Neuronal stem cell (in vitro differentiated cells): ENCODE results near the gene IFITM1.
"Not testable (repeated sequence)": the region's sequence is repeated elsewhere in the genome, so short reads cannot be mapped to it uniquely, and the experiment has no call there.

Experiments
- DNase-seq: peaks from one replicate; pipeline ENCODE4 v3.0.0-alpha.2; 2013; ENCODE audit warnings: low spot score
- H2AFZ ChIP-seq: one replicate; pipeline ENCODE4 v1.6.1; 2013; ENCODE audit warnings: mild to moderate bottlenecking, low read length, inconsistent platforms
- H2AK5ac ChIP-seq: 2 replicates; pipeline ENCODE4 v1.6.1; 2013; ENCODE audit warnings: low read depth, mild to moderate bottlenecking, inconsistent platforms, low read length, moderate library complexity, mixed read lengths
- H2BK120ac ChIP-seq: 2 replicates; pipeline ENCODE4 v1.6.1; 2013; ENCODE audit warnings: low read depth, mild to moderate bottlenecking, inconsistent platforms, low read length, moderate library complexity, mixed read lengths
- H2BK12ac ChIP-seq: one replicate; pipeline ENCODE4 v1.6.1; 2013; ENCODE audit warnings: low read length, inconsistent platforms
- H2BK15ac ChIP-seq: 2 replicates; pipeline ENCODE4 v1.6.1; 2013; ENCODE audit warnings: mild to moderate bottlenecking, low read length, inconsistent platforms, mixed read lengths
- H2BK5ac ChIP-seq: one replicate; pipeline ENCODE4 v1.6.1; 2013; ENCODE audit warnings: inconsistent platforms, mild to moderate bottlenecking, low read length, moderate library complexity
- H3K14ac ChIP-seq: one replicate; pipeline ENCODE4 v1.6.1; 2013; ENCODE audit warnings: low read length, inconsistent platforms
- H3K18ac ChIP-seq: 2 replicates; pipeline ENCODE4 v1.6.1; 2013; ENCODE audit warnings: low read length, inconsistent platforms
- H3K23ac ChIP-seq: 2 replicates; pipeline ENCODE4 v1.6.1; 2013; ENCODE audit warnings: low read depth, mild to moderate bottlenecking, mixed read lengths, low read length, inconsistent platforms; ENCODE audit not compliant: poor library complexity
- H3K27ac ChIP-seq: replicated peaks from 3 replicates; pipeline ENCODE4 v1.5.1; 2013; ENCODE audit warnings: low read length, inconsistent platforms
- H3K27me3 ChIP-seq, 3 experiments: 2 replicates each; pipeline ENCODE4 v1.6.1; 2013; ENCODE audit warnings: low read length in 3 of 3, mild to moderate bottlenecking in 2 of 3, inconsistent platforms in 1 of 3, low read depth in 1 of 3, mixed read lengths in 1 of 3, moderate library complexity in 1 of 3; ENCODE audit not compliant: control insufficient read depth in 3 of 3, insufficient read depth in 3 of 3
- H3K36me3 ChIP-seq, 2 donors: replicated peaks in 1 of 2; 2 replicates each; pipeline ENCODE4 v1.6.1; 2013; ENCODE audit warnings: low read length in 2 of 2; ENCODE audit not compliant: control insufficient read depth in 2 of 2, insufficient read depth in 2 of 2
- H3K4ac ChIP-seq: 2 replicates; pipeline ENCODE4 v1.6.1; 2013; ENCODE audit warnings: inconsistent platforms, mild to moderate bottlenecking, low read length, moderate library complexity
- H3K4me1 ChIP-seq, 2 donors: 1 replicate in 1 of 2; 2 replicates in 1 of 2; pipeline ENCODE4 v1.6.1; 2013; ENCODE audit warnings: low read length in 2 of 2, low read depth in 1 of 2; ENCODE audit not compliant: control insufficient read depth in 2 of 2, insufficient read depth in 1 of 2
- H3K4me2 ChIP-seq: one replicate; pipeline ENCODE4 v1.6.1; 2013; ENCODE audit warnings: mild to moderate bottlenecking, low read length, inconsistent platforms; ENCODE audit not compliant: insufficient read depth, poor library complexity, severe bottlenecking
- H3K4me3 ChIP-seq, 2 donors: 2 replicates each; pipeline ENCODE4 v1.5.1; 2013; ENCODE audit warnings: low read length in 2 of 2, mild to moderate bottlenecking in 2 of 2, inconsistent platforms in 1 of 2, moderate library complexity in 1 of 2
- H3K79me1 ChIP-seq: one replicate; pipeline ENCODE4 v1.6.1; 2013; ENCODE audit warnings: low read depth, mild to moderate bottlenecking, inconsistent platforms, low read length, moderate library complexity
- H3K9ac ChIP-seq: one replicate; pipeline ENCODE4 v1.6.1; 2013; ENCODE audit warnings: mild to moderate bottlenecking, low read depth, low read length, inconsistent platforms; ENCODE audit not compliant: poor library complexity
- H3K9me3 ChIP-seq, 2 donors: replicated peaks in 1 of 2; 2 replicates each; pipeline versions ENCODE3 to v1.6.1; 2013; ENCODE audit warnings: low read length in 2 of 2, mild to moderate bottlenecking in 2 of 2, inconsistent platforms in 1 of 2, low read depth in 1 of 2, mixed read lengths in 1 of 2, moderate library complexity in 1 of 2; ENCODE audit not compliant: control insufficient read depth in 2 of 2, insufficient read depth in 1 of 2
- H4K8ac ChIP-seq: one replicate; pipeline ENCODE4 v1.6.1; 2013; ENCODE audit warnings: low read depth, mild to moderate bottlenecking, inconsistent platforms, low read length, moderate library complexity
- H4K91ac ChIP-seq: one replicate; pipeline ENCODE4 v1.6.1; 2013; ENCODE audit warnings: low read length, low read depth, mild to moderate bottlenecking, inconsistent platforms; ENCODE audit not compliant: poor library complexity
- WGBS, 2 donors: extraction: QIAGEN DNeasy Blood & Tissue Kit; methylation state at CpG; one replicate each; pipeline ENCODE4 v1.1.7; 2013; ENCODE audit warnings: missing lambda C conversion rate in 2 of 2, mixed read lengths in 1 of 2; ENCODE audit not compliant: insufficient read length in 2 of 2, insufficient replicate concordance in 1 of 2; ENCODE audit errors: extremely low coverage in 2 of 2; 5-methylcytosine and 5-hydroxymethylcytosine counted together

IFITM1 gene

DNA sequence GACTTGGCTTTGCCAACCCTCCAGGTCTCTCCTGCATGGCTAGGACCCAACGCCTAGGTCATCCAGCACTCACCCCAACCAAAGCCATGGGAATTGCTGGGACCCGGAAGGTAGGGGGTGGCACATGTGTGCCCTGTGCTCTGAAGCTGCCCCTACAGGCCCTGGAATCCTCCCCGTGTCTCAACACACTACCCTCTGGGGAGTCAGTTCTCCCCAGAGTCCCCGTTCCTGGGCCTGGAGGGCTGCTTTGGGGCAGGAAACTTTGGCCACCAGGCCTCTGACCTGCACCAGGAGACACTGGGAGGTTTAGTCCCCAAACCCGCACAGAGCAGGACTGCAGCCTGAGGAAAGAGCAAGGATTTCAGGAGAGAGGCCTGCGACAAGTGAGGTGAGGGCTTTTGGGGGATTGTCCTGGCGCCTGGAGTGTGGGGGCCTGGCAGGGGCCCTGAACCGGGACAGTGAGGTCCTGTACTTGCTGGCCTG, 495 bp upstream of the IFITM1 start:
- H3K36me3 ChIP-seq: peaks cover 0 to 32% of the 10 kb centered on the region in 2 donors
- H3K18ac ChIP-seq: peak overlapping the region; percentile 88
- peak overlapping the region; percentile 76 for H2BK15ac ChIP-seq
- H2AK5ac ChIP-seq: peak overlapping the region; percentile 85
- H4K91ac ChIP-seq: no peak overlapping the region
- no peak overlapping the region for H3K23ac ChIP-seq
- H3K9me3 ChIP-seq: no peaks in the 10 kb centered on the region
- H3K27me3 ChIP-seq: peaks cover 0 to 24% (median 0%) of the 10 kb centered on the region in 3 experiments
- H2BK12ac ChIP-seq: no peak overlapping the region
- no peak overlapping the region for H2BK5ac ChIP-seq
- peak overlapping the region in 1 of 2 donors; percentile 76 for H3K4me3 ChIP-seq
- no peak overlapping the region for H3K14ac ChIP-seq
- H3K9ac ChIP-seq: peak overlapping the region; percentile 56
- H3K79me1 ChIP-seq: peaks cover 2% of the 10 kb centered on the region
- peak overlapping the region; percentile 26 for H2BK120ac ChIP-seq
- no CpG with 5 or more reads among the region's 8 CpGs for WGBS, 2 donors
- peak overlapping the region; percentile 80 for H3K27ac ChIP-seq
- H2AFZ ChIP-seq: peak overlapping the region; percentile 35
- no peak for DNase-seq
- H3K4me2 ChIP-seq: no peak overlapping the region
- H4K8ac ChIP-seq: no peak overlapping the region
- peaks cover 32 to 48% of the 10 kb centered on the region in 2 donors for H3K4me1 ChIP-seq
- no peak overlapping the region for H3K4ac ChIP-seq

DNA sequence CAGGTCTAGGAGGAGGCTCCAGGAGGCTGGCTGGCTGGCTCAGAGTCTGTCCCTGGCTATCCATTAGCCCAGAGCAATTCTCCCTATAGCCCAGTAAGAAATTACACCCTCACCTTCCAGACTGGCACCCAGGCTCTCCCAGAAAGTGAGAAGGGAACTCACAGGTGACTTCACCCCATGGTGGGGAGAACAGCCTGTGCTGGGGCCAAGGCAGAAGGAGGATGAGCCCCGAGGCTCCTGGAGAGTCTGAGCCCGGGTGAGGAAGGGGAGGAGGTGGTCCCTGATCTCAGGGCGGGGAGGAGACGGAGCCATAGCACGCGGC, 675 bp downstream of the IFITM1 start:
- H3K9me3 ChIP-seq, H3K4ac ChIP-seq, H3K14ac ChIP-seq, H4K91ac ChIP-seq, H2BK15ac ChIP-seq, H3K79me1 ChIP-seq, H3K23ac ChIP-seq, H4K8ac ChIP-seq, DNase-seq, H2BK120ac ChIP-seq, H3K27ac ChIP-seq, H2AK5ac ChIP-seq, H2BK12ac ChIP-seq, H3K18ac ChIP-seq, H2AFZ ChIP-seq: not testable (repeated sequence)
- H3K4me1 ChIP-seq: peaks cover 29 to 44% of the 10 kb centered on the region in 2 donors
- peak overlapping the region; percentile 44 for H2BK5ac ChIP-seq
- H3K4me2 ChIP-seq: peak overlapping the region; percentile 88
- H3K4me3 ChIP-seq: peak overlapping the region; percentile 75 to 76
- H3K9ac ChIP-seq: peak overlapping the region; percentile 90
- H3K36me3 ChIP-seq: peaks cover 0 to 32% of the 10 kb centered on the region in 2 donors
- peaks cover 0 to 24% (median 0%) of the 10 kb centered on the region in 3 experiments for H3K27me3 ChIP-seq
- no CpG with 5 or more reads among the region's 6 CpGs for WGBS, 2 donors

- peak overlapping the region; percentile 99 for H2AK5ac ChIP-seq
- no peak overlapping the region for H2AFZ ChIP-seq
- H3K4me2 ChIP-seq: peak overlapping the region; percentile 54
- H3K27ac ChIP-seq: no peak overlapping the region
- H2BK15ac ChIP-seq: peak overlapping the region; percentile 32
- peak overlapping the region; percentile 25 to 76 for H3K4me3 ChIP-seq
- H2BK12ac ChIP-seq: peak overlapping the region; percentile 0
- H4K8ac ChIP-seq: no peak overlapping the region
- H3K9ac ChIP-seq: no peak overlapping the region
- no peaks in the 10 kb centered on the region for H3K9me3 ChIP-seq
- H3K18ac ChIP-seq: peak overlapping the region; percentile 95
- no peak overlapping the region for H3K4ac ChIP-seq
- peaks cover 32 to 39% of the 10 kb centered on the region in 2 donors for H3K4me1 ChIP-seq
- H3K79me1 ChIP-seq: peaks cover 2% of the 10 kb centered on the region
- no peak overlapping the region for H3K14ac ChIP-seq
- H2BK120ac ChIP-seq: no peak overlapping the region
- H3K36me3 ChIP-seq: peaks cover 0 to 32% of the 10 kb centered on the region in 2 donors
- H2BK5ac ChIP-seq: peak overlapping the region; percentile 62
- H3K27me3 ChIP-seq: peaks cover 0 to 24% (median 0%) of the 10 kb centered on the region in 3 experiments
- H4K91ac ChIP-seq: peak overlapping the region; percentile 89
- DNase-seq: no peak
- WGBS, 2 donors: no CpG with 5 or more reads among the region's 9 CpGs
- H3K23ac ChIP-seq: peak overlapping the region; percentile 97
Observed at GRCh38 chr11:315051-315481, 1.2 kb downstream of the IFITM1 start.

GRCh38 chr11:315516-315994, 1.7 kb downstream of the IFITM1 start:
- no CpG with 5 or more reads among the region's 32 CpGs for WGBS, 2 donors
- H3K4me3 ChIP-seq: peak overlapping the region in 1 of 2 donors; percentile 76
- no peak overlapping the region for H2BK120ac ChIP-seq
- peak overlapping the region; percentile 95 for H3K18ac ChIP-seq
- no peaks in the 10 kb centered on the region for H3K9me3 ChIP-seq
- no peak overlapping the region for H2AFZ ChIP-seq
- H3K23ac ChIP-seq: peak overlapping the region; percentile 97
- DNase-seq: no peak
- H3K4me2 ChIP-seq: peak overlapping the region; percentile 54
- H2AK5ac ChIP-seq: peak overlapping the region; percentile 99
- H3K27me3 ChIP-seq: peaks cover 0 to 24% (median 0%) of the 10 kb centered on the region in 3 experiments
- H2BK15ac ChIP-seq: peak overlapping the region; percentile 32
- H2BK12ac ChIP-seq: peak overlapping the region; percentile 0
- peak overlapping the region; percentile 71 for H3K14ac ChIP-seq
- H3K36me3 ChIP-seq: peaks cover 0 to 32% of the 10 kb centered on the region in 2 donors
- peaks cover 35 to 41% of the 10 kb centered on the region in 2 donors for H3K4me1 ChIP-seq
- no peak overlapping the region for H3K9ac ChIP-seq
- peak overlapping the region; percentile 62 for H2BK5ac ChIP-seq
- H3K4ac ChIP-seq: peak overlapping the region; percentile 89
- H4K91ac ChIP-seq: no peak overlapping the region
- no peak overlapping the region for H4K8ac ChIP-seq
- peaks cover 2% of the 10 kb centered on the region for H3K79me1 ChIP-seq
- H3K27ac ChIP-seq: no peak overlapping the region
